GM23338 (cell line): Measurements from ENCODE around the gene GPD2. TPM values are rescaled to one million over a fixed set of nuclear protein-coding genes. Genes with fewer than 3 reads are reported as not detected.

ENCODE experiments used
- ATAC-seq: fragments of 200-7000 bp; cut with Tn5 transposase; 3 replicates; pipeline ENCODE4 v1.9.1; 2020
- DNase-seq: peaks from one replicate; pipeline ENCODE4 v3.0.0-alpha.2; 2015; ENCODE audit warnings: low spot score
- H2AFZ ChIP-seq: fragments of 200-600 bp; sonication (generic); 2 replicates; pipeline ENCODE4 v1.8.0; 2016; ENCODE audit warnings: antibody characterized with exemption, mild to moderate bottlenecking, moderate library complexity
- H3F3A ChIP-seq: fragments of 200-600 bp; sonication (generic); replicated peaks from 2 replicates; pipeline ENCODE4 v1.8.0; 2017; ENCODE audit warnings: antibody characterized with exemption, mixed run types, low read depth
- H3K27ac ChIP-seq: fragments of 200-600 bp; sonication (generic); 2 replicates; pipeline ENCODE4 v1.6.1; 2016; ENCODE audit warnings: low read depth
- H3K27me3 ChIP-seq: fragments of 200-600 bp; sonication (generic); 2 replicates; pipeline ENCODE4 v1.8.0; 2016; ENCODE audit warnings: mild to moderate bottlenecking, mixed run types, moderate library complexity; ENCODE audit not compliant: insufficient read depth
- H3K36me3 ChIP-seq: fragments of 200-600 bp; sonication (generic); 2 replicates; pipeline ENCODE4 v1.8.0; 2016; ENCODE audit warnings: mild to moderate bottlenecking; ENCODE audit not compliant: insufficient read depth
- H3K4me1 ChIP-seq: fragments of 200-600 bp; sonication (generic); 2 replicates; pipeline ENCODE4 v1.8.0; 2016; ENCODE audit warnings: mild to moderate bottlenecking, moderate library complexity; ENCODE audit not compliant: insufficient read depth
- H3K4me2 ChIP-seq: fragments of 200-600 bp; sonication (generic); 2 replicates; pipeline ENCODE4 v1.7.1; 2017; ENCODE audit warnings: mixed run types
- H3K4me3 ChIP-seq: fragments of 200-600 bp; sonication (generic); 2 replicates; pipeline ENCODE4 v1.6.1; 2016; ENCODE audit warnings: mixed run types
- H3K79me2 ChIP-seq: fragments of 200-600 bp; sonication (generic); replicated peaks from 2 replicates; pipeline ENCODE4 v1.8.0; 2017; ENCODE audit warnings: mild to moderate bottlenecking; ENCODE audit not compliant: insufficient read depth
- H3K9me2 ChIP-seq: fragments of 200-600 bp; sonication (generic); 2 replicates; pipeline ENCODE4 v1.8.0; 2017; ENCODE audit not compliant: insufficient read depth
- H4K20me1 ChIP-seq: fragments of 200-600 bp; sonication (generic); replicated peaks from 2 replicates; pipeline ENCODE4 v1.8.0; 2017; ENCODE audit warnings: mild to moderate bottlenecking; ENCODE audit not compliant: insufficient read depth
- H3K27ac Mint-ChIP-seq: 2 replicates; pipeline ENCODE4 v1.8.0; 2020; ENCODE audit warnings: inconsistent platforms, mild to moderate bottlenecking, moderate library complexity, mixed read lengths
- H3K27me3 Mint-ChIP-seq: 3 replicates; pipeline ENCODE4 v1.8.0; 2022; ENCODE audit warnings: low read depth, mild to moderate bottlenecking, moderate library complexity, mixed read lengths, inconsistent platforms; ENCODE audit not compliant: insufficient read depth, poor library complexity
- H3K36me3 Mint-ChIP-seq: 3 replicates; pipeline ENCODE4 v1.8.0; 2021; ENCODE audit warnings: low read depth, mild to moderate bottlenecking, inconsistent platforms, moderate library complexity, mixed read lengths
- H3K4me1 Mint-ChIP-seq: 3 replicates; pipeline ENCODE4 v1.8.0; 2020; ENCODE audit warnings: mild to moderate bottlenecking, inconsistent platforms, mixed read lengths
- H3K4me3 Mint-ChIP-seq: 3 replicates; pipeline ENCODE4 v1.8.0; 2021; ENCODE audit warnings: moderate library complexity, mild to moderate bottlenecking, inconsistent platforms, mixed read lengths
- H3K9me3 Mint-ChIP-seq: 3 replicates; pipeline ENCODE4 v1.8.0; 2020; ENCODE audit warnings: moderate library complexity, mild to moderate bottlenecking, inconsistent platforms, mixed read lengths
- CREB1 ChIP-seq: fragments of 250-450 bp; sonication (Bioruptor Pico); IDR thresholded peaks from 2 replicates; pipeline ENCODE4 v1.5.0; 2020; ENCODE audit warnings: low read depth, mild to moderate bottlenecking, moderate library complexity
- EZH2 ChIP-seq: fragments of 200-600 bp; sonication (generic); IDR thresholded peaks from one replicate; pipeline ENCODE4 v1.8.0; 2017; ENCODE audit warnings: antibody characterized with exemption, mild to moderate bottlenecking, low read depth; ENCODE audit not compliant: unreplicated experiment
- EZH2phosphoT487 ChIP-seq: fragments of 200-600 bp; sonication (generic); IDR thresholded peaks from one replicate; pipeline ENCODE4 v1.8.1; 2018; ENCODE audit warnings: antibody characterized with exemption; ENCODE audit not compliant: unreplicated experiment
- POLR2AphosphoS5 ChIP-seq: IDR thresholded peaks from 2 replicates; pipeline ENCODE4 v1.6.1; 2016; ENCODE audit warnings: antibody characterized with exemption, low read depth
- STAT1 ChIP-seq: IDR thresholded peaks from one replicate; pipeline ENCODE4 v1.6.1; 2016; ENCODE audit warnings: antibody characterized with exemption; ENCODE audit not compliant: unreplicated experiment
- ZNF114 ChIP-seq: fragments of 250-450 bp; sonication (Bioruptor Pico); IDR thresholded peaks from 2 replicates; pipeline ENCODE4 v1.5.0; 2020; ENCODE audit warnings: mild to moderate bottlenecking, moderate library complexity
- polyA plus RNA-seq: library from polyadenylated mRNA; unstranded; fragments of >200 nt; fragmentation: Nextera tagmentation; extraction: Ambion mirVana; gene quantifications from 2 replicates; pipeline ENCODE4 v1.2.1, GENCODE V29; 2016
- total RNA-seq: library from RNA; depleted of rRNA; stranded (reverse); fragments of >200 nt; shearing (Covaris generic); gene quantifications from 2 replicates; pipeline ENCODE4 v1.2.3, GENCODE V29; 2014
- TF ChIP-seq, protein P1 (sequence below): IDR thresholded peaks from 2 replicates; pipeline ENCODE4 v1.6.1; 2016; ENCODE audit warnings: antibody characterized with exemption
- TF ChIP-seq, protein P2 (sequence below), 2 experiments: fragments of 200-600 bp in 1 of 2; sonication (generic) in 1 of 2; conservative IDR thresholded peaks; 2 replicates each; pipeline versions ENCODE4 v1.5.1 to v1.6.1; 2016 to 2017; ENCODE audit warnings: antibody characterized with exemption in 2 of 2, low read depth in 2 of 2, mild to moderate bottlenecking in 2 of 2, moderate library complexity in 1 of 2
- TF ChIP-seq, protein P3 (sequence below): IDR thresholded peaks from one replicate; pipeline ENCODE4 v1.6.1; 2018; ENCODE audit warnings: antibody characterized with exemption; ENCODE audit not compliant: unreplicated experiment

GPD2 gene
- total and polyA plus RNA-seq, 2 experiments from 2014 or later, result 9.4 to 67.4 TPM

DNA sequence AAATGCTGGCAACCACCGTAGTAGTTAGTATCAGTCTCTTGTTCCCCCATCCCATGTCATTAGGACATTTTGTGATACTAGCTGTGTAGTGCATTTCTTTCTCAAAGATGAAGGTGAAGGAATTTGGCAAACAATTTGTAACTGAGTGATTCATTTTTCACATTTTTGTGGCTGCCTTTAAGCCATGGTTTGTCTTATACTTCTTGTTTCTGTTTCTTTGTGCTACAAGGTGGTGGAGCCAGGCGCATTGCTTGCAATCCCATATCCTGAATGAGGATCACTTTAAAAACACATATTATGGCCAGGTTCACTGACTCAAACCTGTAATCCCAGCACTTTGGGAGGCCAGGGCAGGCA lies 40.6 kb downstream of the GPD2 start:
- H3K27ac Mint-ChIP-seq, result no peak overlapping the region
- H2AFZ ChIP-seq, result no peak overlapping the region
- H3F3A ChIP-seq, result no peaks in the 10 kb centered on the region
- no peak overlapping the region for H3K4me2 ChIP-seq
- H3K4me1 ChIP-seq, result no peaks in the 10 kb centered on the region
- peaks cover 13% of the 10 kb centered on the region for H3K4me1 Mint-ChIP-seq
- DNase-seq, result no peak
- H4K20me1 ChIP-seq, result no peaks in the 10 kb centered on the region
- H3K9me2 ChIP-seq, result no peaks in the 10 kb centered on the region
- no peaks in the 10 kb centered on the region for H3K36me3 ChIP-seq
- TF ChIP-seq, protein P1, sequence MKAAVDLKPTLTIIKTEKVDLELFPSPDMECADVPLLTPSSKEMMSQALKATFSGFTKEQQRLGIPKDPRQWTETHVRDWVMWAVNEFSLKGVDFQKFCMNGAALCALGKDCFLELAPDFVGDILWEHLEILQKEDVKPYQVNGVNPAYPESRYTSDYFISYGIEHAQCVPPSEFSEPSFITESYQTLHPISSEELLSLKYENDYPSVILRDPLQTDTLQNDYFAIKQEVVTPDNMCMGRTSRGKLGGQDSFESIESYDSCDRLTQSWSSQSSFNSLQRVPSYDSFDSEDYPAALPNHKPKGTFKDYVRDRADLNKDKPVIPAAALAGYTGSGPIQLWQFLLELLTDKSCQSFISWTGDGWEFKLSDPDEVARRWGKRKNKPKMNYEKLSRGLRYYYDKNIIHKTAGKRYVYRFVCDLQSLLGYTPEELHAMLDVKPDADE, result no peak
- TF ChIP-seq STAT1 (no peak), EZH2phosphoT487 (no peak), CREB1 (CRISPR knock-in tag) (no peak)
- ATAC-seq, result no peak
- peaks cover 11% of the 10 kb centered on the region; the same call in 1 of the 2 replicates for H3K79me2 ChIP-seq
- no peak overlapping the region for H3K27ac ChIP-seq
- H3K36me3 Mint-ChIP-seq, result no peaks in the 10 kb centered on the region; the same call in 2 of the 3 replicates
- H3K4me3 Mint-ChIP-seq, result no peak overlapping the region
- H3K4me3 ChIP-seq, result no peak overlapping the region
- no peaks in the 10 kb centered on the region for H3K9me3 Mint-ChIP-seq
- no peaks in the 10 kb centered on the region for H3K27me3 ChIP-seq
- H3K27me3 Mint-ChIP-seq, result peaks cover 2% of the 10 kb centered on the region

DNA sequence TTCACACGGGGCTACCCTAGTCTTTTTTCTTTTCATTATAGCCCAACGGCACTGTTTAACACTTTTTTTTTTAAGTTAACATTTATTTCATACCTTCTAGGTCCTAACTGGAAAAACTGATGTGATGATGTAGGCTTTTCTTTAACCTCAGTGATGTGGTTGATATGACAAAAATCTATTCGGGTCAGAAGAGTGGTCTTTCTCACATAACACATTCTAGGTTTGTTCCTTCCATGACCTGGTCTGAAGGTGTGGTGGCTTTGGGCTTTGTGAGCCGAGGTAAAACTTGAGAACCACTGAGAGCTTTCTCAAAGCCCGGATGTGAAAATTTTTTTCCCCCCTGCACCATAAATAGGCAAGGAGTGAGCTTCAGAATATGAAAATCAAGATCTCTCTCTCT lies 44.2 kb downstream of the GPD2 start:
- Mint-ChIP-seq H3K36me3 (no peaks in the 10 kb centered on the region; the same call in 2 of the 3 replicates), H3K27ac (no peak overlapping the region), H3K4me3 (no peak overlapping the region), H3K27me3 (peaks cover 2% of the 10 kb centered on the region), H3K9me3 (no peaks in the 10 kb centered on the region), H3K4me1 (peaks cover 25% of the 10 kb centered on the region)
- Histone ChIP-seq H3F3A (no peaks in the 10 kb centered on the region), H3K9me2 (no peaks in the 10 kb centered on the region), H3K36me3 (no peaks in the 10 kb centered on the region), H3K27me3 (no peaks in the 10 kb centered on the region), H3K4me1 (no peaks in the 10 kb centered on the region), H3K27ac (no peak overlapping the region), H3K4me2 (no peak overlapping the region), H4K20me1 (no peaks in the 10 kb centered on the region), H3K79me2 (no peaks in the 10 kb centered on the region), H3K4me3 (no peak overlapping the region), H2AFZ (no peak overlapping the region)
- DNase-seq (no peak), ATAC-seq (no peak)
- TF ChIP-seq CREB1 (CRISPR knock-in tag) (no peak), POLR2AphosphoS5 (no peak), EZH2 (no peak), STAT1 (no peak), ZNF114 (CRISPR knock-in tag) (no peak), EZH2phosphoT487 (no peak)
- TF ChIP-seq, protein P2, sequence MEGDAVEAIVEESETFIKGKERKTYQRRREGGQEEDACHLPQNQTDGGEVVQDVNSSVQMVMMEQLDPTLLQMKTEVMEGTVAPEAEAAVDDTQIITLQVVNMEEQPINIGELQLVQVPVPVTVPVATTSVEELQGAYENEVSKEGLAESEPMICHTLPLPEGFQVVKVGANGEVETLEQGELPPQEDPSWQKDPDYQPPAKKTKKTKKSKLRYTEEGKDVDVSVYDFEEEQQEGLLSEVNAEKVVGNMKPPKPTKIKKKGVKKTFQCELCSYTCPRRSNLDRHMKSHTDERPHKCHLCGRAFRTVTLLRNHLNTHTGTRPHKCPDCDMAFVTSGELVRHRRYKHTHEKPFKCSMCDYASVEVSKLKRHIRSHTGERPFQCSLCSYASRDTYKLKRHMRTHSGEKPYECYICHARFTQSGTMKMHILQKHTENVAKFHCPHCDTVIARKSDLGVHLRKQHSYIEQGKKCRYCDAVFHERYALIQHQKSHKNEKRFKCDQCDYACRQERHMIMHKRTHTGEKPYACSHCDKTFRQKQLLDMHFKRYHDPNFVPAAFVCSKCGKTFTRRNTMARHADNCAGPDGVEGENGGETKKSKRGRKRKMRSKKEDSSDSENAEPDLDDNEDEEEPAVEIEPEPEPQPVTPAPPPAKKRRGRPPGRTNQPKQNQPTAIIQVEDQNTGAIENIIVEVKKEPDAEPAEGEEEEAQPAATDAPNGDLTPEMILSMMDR (conservative IDR thresholded peaks at IDR 0.05; ENCODE audit: low read depth in 2 of 2), result no peak
- TF ChIP-seq, protein P3, sequence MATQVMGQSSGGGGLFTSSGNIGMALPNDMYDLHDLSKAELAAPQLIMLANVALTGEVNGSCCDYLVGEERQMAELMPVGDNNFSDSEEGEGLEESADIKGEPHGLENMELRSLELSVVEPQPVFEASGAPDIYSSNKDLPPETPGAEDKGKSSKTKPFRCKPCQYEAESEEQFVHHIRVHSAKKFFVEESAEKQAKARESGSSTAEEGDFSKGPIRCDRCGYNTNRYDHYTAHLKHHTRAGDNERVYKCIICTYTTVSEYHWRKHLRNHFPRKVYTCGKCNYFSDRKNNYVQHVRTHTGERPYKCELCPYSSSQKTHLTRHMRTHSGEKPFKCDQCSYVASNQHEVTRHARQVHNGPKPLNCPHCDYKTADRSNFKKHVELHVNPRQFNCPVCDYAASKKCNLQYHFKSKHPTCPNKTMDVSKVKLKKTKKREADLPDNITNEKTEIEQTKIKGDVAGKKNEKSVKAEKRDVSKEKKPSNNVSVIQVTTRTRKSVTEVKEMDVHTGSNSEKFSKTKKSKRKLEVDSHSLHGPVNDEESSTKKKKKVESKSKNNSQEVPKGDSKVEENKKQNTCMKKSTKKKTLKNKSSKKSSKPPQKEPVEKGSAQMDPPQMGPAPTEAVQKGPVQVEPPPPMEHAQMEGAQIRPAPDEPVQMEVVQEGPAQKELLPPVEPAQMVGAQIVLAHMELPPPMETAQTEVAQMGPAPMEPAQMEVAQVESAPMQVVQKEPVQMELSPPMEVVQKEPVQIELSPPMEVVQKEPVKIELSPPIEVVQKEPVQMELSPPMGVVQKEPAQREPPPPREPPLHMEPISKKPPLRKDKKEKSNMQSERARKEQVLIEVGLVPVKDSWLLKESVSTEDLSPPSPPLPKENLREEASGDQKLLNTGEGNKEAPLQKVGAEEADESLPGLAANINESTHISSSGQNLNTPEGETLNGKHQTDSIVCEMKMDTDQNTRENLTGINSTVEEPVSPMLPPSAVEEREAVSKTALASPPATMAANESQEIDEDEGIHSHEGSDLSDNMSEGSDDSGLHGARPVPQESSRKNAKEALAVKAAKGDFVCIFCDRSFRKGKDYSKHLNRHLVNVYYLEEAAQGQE, result no peak
- TF ChIP-seq, protein P1, result no peak
